ENCODE measurements around the gene WHRN. TPM values are rescaled to one million over a fixed set of nuclear protein-coding genes. Genes with fewer than 3 reads are reported as not detected.

WHRN gene
- polyA plus RNA-seq, 4 donors, result 2.7 to 12.9 (median 7.9) TPM

DNA sequence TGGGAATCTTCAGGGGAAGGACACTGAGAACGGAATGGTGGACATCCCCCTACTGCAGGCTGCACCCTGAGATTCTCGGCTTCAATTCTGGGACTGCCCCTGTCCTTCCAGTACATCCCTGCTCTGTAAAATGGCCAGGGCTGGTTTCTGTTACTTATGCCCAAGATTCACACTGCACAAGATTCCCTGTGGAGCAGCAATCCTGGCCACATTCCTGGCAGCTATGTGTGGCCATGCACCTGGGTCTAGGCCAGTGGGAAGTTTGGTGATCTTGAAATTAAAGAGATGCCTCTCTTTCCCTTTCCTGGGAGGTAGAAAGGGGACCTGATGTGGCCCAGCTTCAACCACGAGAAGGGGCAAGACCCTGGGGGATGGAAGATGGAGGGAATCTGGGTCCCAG is 27.6 kb downstream of the WHRN start:
- Histone ChIP-seq H3K4me3 (ENCODE audit: low read depth in 1 of 3, low read length in 3 of 3) (no peak overlapping the region), H3K36me3 (ENCODE audit: control insufficient read depth in 3 of 3, insufficient read depth in 2 of 3, low read depth in 1 of 3, low read length in 3 of 3) (peaks cover 0 to 19% (median 0%) of the 10 kb centered on the region in 3 donors), H3K27me3 (ENCODE audit: control insufficient read depth in 3 of 3, insufficient read depth in 3 of 3, low read length in 3 of 3) (no peaks in the 10 kb centered on the region), H3K9me3 (ENCODE audit: control insufficient read depth in 2 of 2, insufficient read depth in 1 of 2, low read depth in 1 of 2, low read length in 1 of 2) (no peaks in the 10 kb centered on the region), H3K4me1 (ENCODE audit: control insufficient read depth in 3 of 3, insufficient read depth in 2 of 3, low read depth in 1 of 3, low read length in 2 of 3) (no peaks in the 10 kb centered on the region), H3K27ac (ENCODE audit: low read depth in 1 of 3, low read length in 2 of 3) (no peak overlapping the region)
- no peak for DNase-seq
- FAIRE-seq, result no peak
- 84 to 95% (median 85%) methylated on average over 3 of the region's 3 CpGs for WGBS, 3 donors

DNA sequence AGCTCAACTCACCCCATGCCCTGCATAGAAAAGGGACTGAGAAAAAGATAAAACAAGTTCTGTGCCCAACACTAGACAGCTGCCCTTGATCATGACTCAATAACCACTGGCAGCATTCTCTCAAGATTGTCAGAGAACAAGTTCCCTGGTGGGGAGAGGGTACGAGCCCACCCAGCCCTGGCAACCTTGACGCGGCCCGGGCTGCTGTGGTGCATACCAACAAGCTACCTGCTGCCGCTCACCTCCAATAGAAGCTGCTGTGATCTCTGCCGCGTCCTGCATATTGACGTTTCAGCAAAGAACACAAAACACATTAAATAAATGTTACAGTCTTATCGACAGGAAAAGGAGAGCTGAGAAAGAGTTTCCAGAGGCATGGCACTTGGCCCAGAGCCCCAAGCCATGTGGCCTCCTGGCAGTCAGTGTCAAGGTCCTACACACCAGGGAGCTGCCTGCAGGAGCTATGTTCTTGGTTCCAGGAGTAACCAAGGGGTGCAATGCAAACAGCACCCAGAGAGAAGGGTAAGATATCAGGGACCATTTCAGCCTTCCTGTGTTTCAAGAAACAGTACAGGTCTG is 28.3 kb downstream of the WHRN start:
- Histone ChIP-seq H3K27ac (ENCODE audit: low read depth in 1 of 3, low read length in 2 of 3) (no peak overlapping the region), H3K9me3 (ENCODE audit: control insufficient read depth in 2 of 2, insufficient read depth in 1 of 2, low read depth in 1 of 2, low read length in 1 of 2) (no peaks in the 10 kb centered on the region), H3K4me3 (ENCODE audit: low read depth in 1 of 3, low read length in 3 of 3) (no peak overlapping the region), H3K36me3 (ENCODE audit: control insufficient read depth in 3 of 3, insufficient read depth in 2 of 3, low read depth in 1 of 3, low read length in 3 of 3) (peaks cover 0 to 22% (median 0%) of the 10 kb centered on the region in 3 donors), H3K4me1 (ENCODE audit: control insufficient read depth in 3 of 3, insufficient read depth in 2 of 3, low read depth in 1 of 3, low read length in 2 of 3) (no peaks in the 10 kb centered on the region), H3K27me3 (ENCODE audit: control insufficient read depth in 3 of 3, insufficient read depth in 3 of 3, low read length in 3 of 3) (no peaks in the 10 kb centered on the region)
- FAIRE-seq (no peak), DNase-seq (no peak)
- 85 to 90% (median 86%) methylated on average over 9 of the region's 9 CpGs for WGBS, 3 donors

DNA sequence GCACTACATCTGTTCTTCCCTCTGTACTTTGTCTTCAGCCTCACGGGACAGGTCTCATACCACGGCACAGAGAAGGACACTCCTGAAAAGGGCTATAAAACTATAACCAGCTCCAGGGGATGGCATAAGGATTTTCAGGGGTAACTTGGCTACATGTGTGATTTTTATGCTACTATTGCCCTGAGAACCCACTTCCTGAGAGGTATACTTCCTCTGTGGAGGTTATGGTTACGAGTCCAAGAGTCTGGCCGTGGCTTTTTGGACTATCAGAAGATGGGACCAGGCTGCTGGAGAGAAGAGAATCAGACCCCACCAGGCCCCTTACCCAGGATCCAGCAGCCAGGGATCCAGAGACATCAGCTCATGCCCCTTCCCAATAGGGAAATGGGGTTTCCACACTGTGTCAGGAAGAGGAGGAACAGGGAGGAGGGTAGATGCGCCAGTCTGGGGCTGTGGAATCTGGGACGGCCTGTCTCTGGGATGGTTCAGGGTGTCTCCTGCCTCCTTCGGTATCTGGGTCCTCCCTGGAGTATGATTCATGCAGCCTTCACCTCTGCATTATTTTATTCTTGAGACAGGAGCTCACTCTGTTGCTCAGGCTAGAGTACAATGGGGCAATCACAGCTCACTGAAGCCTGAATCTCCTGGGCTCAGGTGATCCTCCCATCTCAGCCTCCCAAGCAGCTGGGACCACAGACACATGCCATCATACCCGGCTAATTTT is 29.7 kb downstream of the WHRN start:
- H3K27ac ChIP-seq (ENCODE audit: low read depth in 1 of 3, low read length in 2 of 3), result no peak overlapping the region
- no peak for FAIRE-seq
- no peak for DNase-seq
- peaks cover 0 to 5% of the 10 kb centered on the region in 2 donors for H3K9me3 ChIP-seq (ENCODE audit: control insufficient read depth in 2 of 2, insufficient read depth in 1 of 2, low read depth in 1 of 2, low read length in 1 of 2)
- H3K27me3 ChIP-seq (ENCODE audit: control insufficient read depth in 3 of 3, insufficient read depth in 3 of 3, low read length in 3 of 3), result no peaks in the 10 kb centered on the region
- H3K36me3 ChIP-seq (ENCODE audit: control insufficient read depth in 3 of 3, insufficient read depth in 2 of 3, low read depth in 1 of 3, low read length in 3 of 3), result peaks cover 0 to 25% (median 0%) of the 10 kb centered on the region in 3 donors
- whole genome bisulfite sequencing, 3 donors, result 56 to 62% (median 58%) methylated on average over 8 of the region's 8 CpGs
- H3K4me3 ChIP-seq (ENCODE audit: low read depth in 1 of 3, low read length in 3 of 3), result no peak overlapping the region
- H3K4me1 ChIP-seq (ENCODE audit: control insufficient read depth in 3 of 3, insufficient read depth in 2 of 3, low read depth in 1 of 3, low read length in 2 of 3), result no peaks in the 10 kb centered on the region

DNA sequence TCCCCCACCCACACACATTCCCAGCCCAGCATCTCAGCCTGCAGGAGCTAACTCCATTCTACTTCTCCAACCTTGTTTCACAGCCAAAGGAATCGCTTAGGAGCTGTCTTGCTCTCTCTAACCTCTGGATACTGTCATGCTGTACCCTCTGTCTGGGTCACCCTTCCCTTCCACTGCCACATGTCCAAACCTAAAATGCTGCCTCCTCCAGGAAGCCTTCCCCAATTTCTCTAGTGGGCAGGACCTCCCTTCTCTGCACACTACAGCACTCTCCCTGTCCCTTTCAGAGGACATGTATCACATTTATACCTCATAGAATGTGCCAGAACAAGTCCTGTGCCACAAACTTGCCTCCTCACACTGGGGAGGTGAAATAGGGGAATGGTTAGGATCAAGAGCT is 30.8 kb downstream of the WHRN start:
- DNase-seq (no peak), FAIRE-seq (no peak)
- peaks cover 0 to 29% (median 0%) of the 10 kb centered on the region in 3 donors for H3K36me3 ChIP-seq (ENCODE audit: control insufficient read depth in 3 of 3, insufficient read depth in 2 of 3, low read depth in 1 of 3, low read length in 3 of 3)
- no peaks in the 10 kb centered on the region for H3K27me3 ChIP-seq (ENCODE audit: control insufficient read depth in 3 of 3, insufficient read depth in 3 of 3, low read length in 3 of 3)
- H3K27ac ChIP-seq (ENCODE audit: low read depth in 1 of 3, low read length in 2 of 3), result no peak overlapping the region
- H3K9me3 ChIP-seq (ENCODE audit: control insufficient read depth in 2 of 2, insufficient read depth in 1 of 2, low read depth in 1 of 2, low read length in 1 of 2), result peaks cover 0 to 10% of the 10 kb centered on the region in 2 donors
- WGBS, 3 donors, result 67 to 96% (median 90%) methylated on average over 1 of the region's 1 CpG
- H3K4me1 ChIP-seq (ENCODE audit: control insufficient read depth in 3 of 3, insufficient read depth in 2 of 3, low read depth in 1 of 3, low read length in 2 of 3), result no peaks in the 10 kb centered on the region
- no peak overlapping the region for H3K4me3 ChIP-seq (ENCODE audit: low read depth in 1 of 3, low read length in 3 of 3)

DNA sequence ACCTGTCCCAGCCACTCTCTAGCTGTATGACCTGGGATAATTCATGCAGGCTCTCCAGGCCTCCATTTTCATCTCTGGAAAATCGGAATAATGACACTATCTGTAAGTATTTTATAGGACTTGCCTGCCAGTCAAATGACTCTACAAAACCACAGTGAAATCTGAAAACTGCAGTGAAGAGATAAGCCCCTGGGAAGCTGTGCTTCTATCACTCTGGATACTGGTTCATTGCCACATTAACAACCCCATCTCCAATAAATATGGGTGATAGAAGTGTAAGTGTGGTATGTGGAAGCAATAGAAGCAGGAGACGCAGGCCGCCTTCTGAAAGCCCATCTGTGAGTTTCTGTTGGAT is 31.8 kb downstream of the WHRN start:
- Histone ChIP-seq H3K27ac (ENCODE audit: low read depth in 1 of 3, low read length in 2 of 3) (no peak overlapping the region), H3K4me3 (ENCODE audit: low read depth in 1 of 3, low read length in 3 of 3) (no peak overlapping the region), H3K9me3 (ENCODE audit: control insufficient read depth in 2 of 2, insufficient read depth in 1 of 2, low read depth in 1 of 2, low read length in 1 of 2) (peaks cover 0 to 10% of the 10 kb centered on the region in 2 donors), H3K4me1 (ENCODE audit: control insufficient read depth in 3 of 3, insufficient read depth in 2 of 3, low read depth in 1 of 3, low read length in 2 of 3) (no peaks in the 10 kb centered on the region), H3K27me3 (ENCODE audit: control insufficient read depth in 3 of 3, insufficient read depth in 3 of 3, low read length in 3 of 3) (no peaks in the 10 kb centered on the region), H3K36me3 (ENCODE audit: control insufficient read depth in 3 of 3, insufficient read depth in 2 of 3, low read depth in 1 of 3, low read length in 3 of 3) (peaks cover 0 to 33% (median 0%) of the 10 kb centered on the region in 3 donors)
- no peak for FAIRE-seq
- DNase-seq, result no peak
- 84 to 91% (median 90%) methylated on average over 3 of the region's 3 CpGs for whole genome bisulfite sequencing, 3 donors

DNA sequence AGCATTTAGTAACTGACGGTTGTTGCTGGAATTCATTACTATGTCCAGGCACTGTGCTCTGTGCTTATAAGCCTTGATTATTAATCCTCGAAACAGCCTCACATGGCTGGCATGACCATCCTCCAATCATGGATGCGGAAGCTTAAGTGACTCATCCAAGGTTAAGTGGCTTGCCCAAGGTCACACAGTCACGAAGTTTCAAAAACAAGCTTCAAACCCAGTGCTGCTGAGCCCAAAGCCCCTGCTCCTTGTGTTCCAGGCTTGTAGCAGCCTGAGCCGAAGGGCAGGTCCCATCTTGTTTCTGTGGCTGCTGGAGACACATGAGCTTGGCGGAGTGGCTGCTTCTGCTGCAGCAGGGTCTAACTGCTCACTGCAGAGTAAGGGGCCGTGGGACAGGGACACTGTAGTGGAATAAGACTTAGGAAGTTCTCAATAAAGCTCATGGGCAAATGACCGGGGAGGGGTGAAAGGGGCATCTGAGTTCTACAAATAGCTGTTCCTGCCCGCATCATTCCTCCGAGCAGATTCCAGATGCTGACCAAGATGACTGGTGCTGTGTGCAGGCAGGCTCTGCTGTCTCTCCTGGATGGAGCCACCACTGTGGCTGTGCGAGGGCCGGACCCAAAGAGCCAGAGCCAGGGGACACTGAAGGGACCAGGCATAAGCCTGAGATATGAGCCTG is 32.4 kb downstream of the WHRN start:
- Histone ChIP-seq H3K27ac (ENCODE audit: low read depth in 1 of 3, low read length in 2 of 3) (no peak overlapping the region), H3K9me3 (ENCODE audit: control insufficient read depth in 2 of 2, insufficient read depth in 1 of 2, low read depth in 1 of 2, low read length in 1 of 2) (peaks cover 0 to 10% of the 10 kb centered on the region in 2 donors), H3K36me3 (ENCODE audit: control insufficient read depth in 3 of 3, insufficient read depth in 2 of 3, low read depth in 1 of 3, low read length in 3 of 3) (peaks cover 0 to 31% (median 0%) of the 10 kb centered on the region in 3 donors), H3K4me3 (ENCODE audit: low read depth in 1 of 3, low read length in 3 of 3) (no peak overlapping the region), H3K27me3 (ENCODE audit: control insufficient read depth in 3 of 3, insufficient read depth in 3 of 3, low read length in 3 of 3) (no peaks in the 10 kb centered on the region), H3K4me1 (ENCODE audit: control insufficient read depth in 3 of 3, insufficient read depth in 2 of 3, low read depth in 1 of 3, low read length in 2 of 3) (no peaks in the 10 kb centered on the region)
- DNase-seq, result no peak
- FAIRE-seq, result no peak
- 82% methylated on average over 12 of the region's 12 CpGs for WGBS, 3 donors

DNA sequence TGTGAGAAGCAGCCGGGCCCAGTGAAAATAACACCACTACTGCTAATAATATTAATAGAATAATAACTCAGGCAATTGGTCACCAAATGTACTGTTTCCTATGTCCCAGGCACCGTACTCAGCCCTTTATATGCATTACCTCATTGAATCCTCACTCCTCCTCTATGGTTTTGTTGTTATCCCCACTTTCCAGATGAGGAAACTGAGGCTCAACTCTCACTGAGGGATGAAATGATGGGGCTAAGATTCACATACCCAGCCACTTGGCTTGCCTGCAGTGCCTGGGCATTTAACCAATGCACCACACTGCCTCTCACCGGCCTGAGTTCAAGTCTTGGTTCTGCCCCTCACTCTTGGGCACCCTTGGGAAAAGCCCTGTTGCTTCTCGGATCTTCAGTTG is 34.1 kb downstream of the WHRN start:
- H3K4me3 ChIP-seq (ENCODE audit: low read depth in 1 of 3, low read length in 3 of 3), result no peak overlapping the region
- H3K4me1 ChIP-seq (ENCODE audit: control insufficient read depth in 3 of 3, insufficient read depth in 2 of 3, low read depth in 1 of 3, low read length in 2 of 3), result no peaks in the 10 kb centered on the region
- WGBS, 3 donors, result 88 to 96% (median 90%) methylated on average over 4 of the region's 4 CpGs
- peaks cover 0 to 10% of the 10 kb centered on the region in 2 donors for H3K9me3 ChIP-seq (ENCODE audit: control insufficient read depth in 2 of 2, insufficient read depth in 1 of 2, low read depth in 1 of 2, low read length in 1 of 2)
- no peaks in the 10 kb centered on the region for H3K27me3 ChIP-seq (ENCODE audit: control insufficient read depth in 3 of 3, insufficient read depth in 3 of 3, low read length in 3 of 3)
- no peak overlapping the region for H3K27ac ChIP-seq (ENCODE audit: low read depth in 1 of 3, low read length in 2 of 3)
- FAIRE-seq (no peak), DNase-seq (no peak)
- peaks cover 0 to 21% (median 0%) of the 10 kb centered on the region in 3 donors for H3K36me3 ChIP-seq (ENCODE audit: control insufficient read depth in 3 of 3, insufficient read depth in 2 of 3, low read depth in 1 of 3, low read length in 3 of 3)

DNA sequence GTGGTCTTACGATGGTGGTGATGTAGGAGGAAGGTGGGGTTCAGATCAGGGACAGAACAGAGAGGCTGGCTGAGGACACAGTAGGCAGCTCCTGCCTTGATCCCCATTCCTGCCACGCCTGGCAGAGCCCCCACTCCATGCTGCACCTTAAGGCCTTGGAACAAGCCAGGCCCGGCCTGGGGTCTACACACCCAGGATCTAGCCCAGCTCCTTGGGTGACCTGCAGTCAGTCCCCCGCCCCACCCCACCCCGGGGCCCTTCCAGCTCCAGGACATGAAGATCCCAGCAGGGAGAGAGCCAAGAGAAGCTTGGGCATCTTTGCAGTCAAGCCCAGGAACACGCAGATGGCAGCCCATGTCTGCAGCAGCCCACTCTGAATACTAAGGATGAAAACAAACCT is 34.7 kb downstream of the WHRN start:
- FAIRE-seq (no peak), DNase-seq (no peak)

More for the DNA sequence above, 34.7 kb downstream of the WHRN start:
- no peak overlapping the region for H3K27ac ChIP-seq (ENCODE audit: low read depth in 1 of 3, low read length in 2 of 3)
- peaks cover 0 to 22% (median 0%) of the 10 kb centered on the region in 3 donors for H3K36me3 ChIP-seq (ENCODE audit: control insufficient read depth in 3 of 3, insufficient read depth in 2 of 3, low read depth in 1 of 3, low read length in 3 of 3)
- H3K4me3 ChIP-seq (ENCODE audit: low read depth in 1 of 3, low read length in 3 of 3), result no peak overlapping the region
- H3K4me1 ChIP-seq (ENCODE audit: control insufficient read depth in 3 of 3, insufficient read depth in 2 of 3, low read depth in 1 of 3, low read length in 2 of 3), result no peaks in the 10 kb centered on the region
- H3K9me3 ChIP-seq (ENCODE audit: control insufficient read depth in 2 of 2, insufficient read depth in 1 of 2, low read depth in 1 of 2, low read length in 1 of 2), result peaks cover 0 to 10% of the 10 kb centered on the region in 2 donors
- no peaks in the 10 kb centered on the region for H3K27me3 ChIP-seq (ENCODE audit: control insufficient read depth in 3 of 3, insufficient read depth in 3 of 3, low read length in 3 of 3)
- 90 to 94% (median 91%) methylated on average over 5 to 6 of the region's 6 CpGs for WGBS, 3 donors
